K562 (cell line): ENCODE results near the gene ADNP. TPM values are rescaled to one million over a fixed set of nuclear protein-coding genes. Genes with fewer than 3 reads are reported as not detected.

Experiments
- ATF6 ChIP-seq: sonication (generic); formaldehyde crosslinking; IDR thresholded peaks from 2 replicates; pipeline ENCODE4 v1.4.0; 2020; ENCODE audit warnings: mild to moderate bottlenecking, missing genetic modification reagents
- CBFB ChIP-seq: sonication (generic); formaldehyde crosslinking; IDR thresholded peaks from 2 replicates; pipeline ENCODE4 v1.4.0; 2020; ENCODE audit warnings: mild to moderate bottlenecking, missing genetic modification reagents
- GATAD2B ChIP-seq: fragments of 450-650 bp; IDR thresholded peaks from 2 replicates; pipeline ENCODE4 v1.6.1; 2017; ENCODE audit warnings: mild to moderate bottlenecking, borderline replicate concordance
- HLTF ChIP-seq: fragments of 450-650 bp; IDR thresholded peaks from 2 replicates; pipeline ENCODE4 v1.6.1; 2016
- HNRNPH1 ChIP-seq: fragments of 200-400 bp; formaldehyde crosslinking; optimal IDR thresholded peaks from 2 replicates; pipeline ENCODE3; 2017; ENCODE audit warnings: low read depth, mild to moderate bottlenecking, low read length, moderate library complexity
- KDM5B ChIP-seq: fragments of 200-600 bp; sonication (generic); IDR thresholded peaks from 2 replicates; pipeline ENCODE4 v1.6.1; 2012; ENCODE audit warnings: low read depth, mild to moderate bottlenecking, moderate library complexity, low read length, control low read depth, inconsistent platforms; ENCODE audit not compliant: insufficient replicate concordance
- KLF16 ChIP-seq: IDR thresholded peaks from 2 replicates; pipeline ENCODE4 v1.6.1; 2016; ENCODE audit warnings: antibody characterized with exemption
- MYC ChIP-seq, 2 experiments: fragments of 250-450 bp in 1 of 2; sonication (Bioruptor Pico) in 1 of 2; IDR thresholded peaks; 2 replicates each; pipeline versions ENCODE4 v1.5.1 to v1.6.1; 2012 to 2021; ENCODE audit warnings: low read depth in 2 of 2, borderline replicate concordance in 1 of 2, improper control_type of control experiment in 1 of 2, low read length in 1 of 2, mild to moderate bottlenecking in 1 of 2, moderate library complexity in 1 of 2
- PBX2 ChIP-seq, 2 experiments: IDR thresholded peaks in 1 of 2; conservative IDR thresholded peaks in 1 of 2; 2 replicates each; pipeline ENCODE4 v1.6.1; 2016; ENCODE audit warnings: low read depth in 2 of 2, mild to moderate bottlenecking in 1 of 2, missing compliant biosample characterization in 1 of 2, missing genetic modification characterization in 1 of 2, moderate library complexity in 1 of 2
- RBBP5 ChIP-seq: fragments of 200-600 bp; sonication (generic); IDR thresholded peaks from 2 replicates; pipeline ENCODE4 v1.6.1; 2012; ENCODE audit warnings: borderline replicate concordance, mild to moderate bottlenecking, low read length, control low read depth, inconsistent platforms; ENCODE audit not compliant: insufficient read depth, poor library complexity, severe bottlenecking
- SMC3 ChIP-seq: conservative IDR thresholded peaks from 2 replicates; pipeline ENCODE4 v1.6.1; 2011; ENCODE audit warnings: low read depth, low read length, improper control_type of control experiment; ENCODE audit not compliant: insufficient read depth
- ZBTB5 ChIP-seq: fragments of 450-650 bp; IDR thresholded peaks from 2 replicates; pipeline ENCODE4 v1.6.1; 2017; ENCODE audit warnings: antibody characterized with exemption
- ZNF143 ChIP-seq: sonication (generic); formaldehyde crosslinking; IDR thresholded peaks from 2 replicates; pipeline ENCODE4 v1.9.0; 2022; ENCODE audit warnings: mild to moderate bottlenecking, missing genetic modification reagents
- ZNF3 ChIP-seq: fragments of 250-450 bp; sonication (Bioruptor Pico); IDR thresholded peaks from 2 replicates; pipeline ENCODE4 v1.5.0; 2021; ENCODE audit warnings: mild to moderate bottlenecking, moderate library complexity
- ZNF395 ChIP-seq: fragments of 200-800 bp; sonication (Bioruptor generic); IDR thresholded peaks from 2 replicates; pipeline ENCODE4 v1.6.1; 2017; ENCODE audit warnings: missing genetic modification characterization, missing compliant biosample characterization
- ZSCAN29 ChIP-seq: fragments of 450-650 bp; IDR thresholded peaks from 2 replicates; pipeline ENCODE4 v1.6.1; 2017
- polyA plus RNA-seq, 8 experiments: library from polyadenylated mRNA; depleted of rRNA in 4 of 8; stranded (reverse) in 5 of 8; unstranded in 3 of 8; fragments of >200 nt; fragmentation: Nextera tagmentation in 2 of 8; fragmentation: Illumina TruSeq in 1 of 8; extraction: Ambion mirVana in 2 of 8; extraction: Trizol in 1 of 8; gene quantifications; 2 replicates each; pipeline versions ENCODE4 v1.2.1 to v1.2.3, GENCODE V29; 2011 to 2014; ENCODE audit warnings: inconsistent platforms in 1 of 8, missing spikeins in 1 of 8
- total RNA-seq, 7 experiments: library from RNA; depleted of rRNA in 6 of 7; stranded (reverse); fragments of >200 nt in 6 of 7; fragmentation: Illumina TruSeq in 2 of 7; extraction: Trizol in 2 of 7; gene quantifications; 2 replicates each; pipeline versions ENCODE4 v1.2.1 to v1.2.3, GENCODE V29; 2011 to 2021; ENCODE audit warnings: low replicate concordance in 1 of 7

The ADNP gene
- total and polyA plus RNA-seq, 9 of the 15 experiments (the other 6 are each of a cell fraction or from before 2014, with no cell fraction given) = 17.8 to 59.9 (median 25.3) TPM

- TF ChIP-seq GATAD2B (peak; percentile 96), KDM5B (peak; percentile 77), PBX2 (CRISPR knock-in tag; IDR thresholded peaks at IDR 0.05; ENCODE audit: low read depth) (no peak), PBX2 (tag; conservative IDR thresholded peaks at IDR 0.05; ENCODE audit: low read depth) (no peak), CBFB (CRISPR knock-in tag) (no peak; the same call in 1 of the 2 replicates), HNRNPH1 (no peak), ZNF143 (CRISPR knock-in tag) (0 out of 2 replicates have a peak, but pooled peaks have one; percentile 39), ATF6 (CRISPR knock-in tag) (peak; percentile 80), KLF16 (no peak), MYC (IDR thresholded peaks at IDR 0.05; ENCODE audit: low read depth, low read length) (peak; percentile 100), MYC (CRISPR knock-in tag; IDR thresholded peaks at IDR 0.05; ENCODE audit: borderline replicate concordance, low read depth) (0 out of 2 replicates have a peak, but pooled peaks have one; percentile 64), ZBTB5 (no peak), SMC3 (no peak), HLTF (no peak), ZNF395 (CRISPR knock-in tag) (peak; percentile 96), RBBP5 (peak; percentile 84), ZNF3 (CRISPR knock-in tag) (no peak), ZSCAN29 (no peak)
Observed at GRCh38 chr20:50931306-50932015, at the start of gene ADNP (continued).
